ENCODE results near the gene RYR1. TPM values are rescaled to one million over a fixed set of nuclear protein-coding genes. Genes with fewer than 3 reads are reported as not detected.
A peak's percentile ranks its signal among the peaks of the same experiment; 100 is the strongest.
"Not testable (repeated sequence)": the region's sequence is repeated elsewhere in the genome, so short reads cannot be mapped to it uniquely, and the experiment has no call there.

Gene RYR1
- total RNA-seq, 1 donor from 2014 or later = 1.3 TPM

- intact Hi-C loops (cut with DNase I) = loop anchor here (5.0 kb wide), 4 partner anchors 214 to 504 kb away; partner anchors contain the start of genes ECH1 and FAM98C
- DNase-seq (ENCODE audit: low spot score) = peak; percentile 82
These were observed 184.5 kb downstream of the RYR1 start, which contains the start of gene MAP4K1 for GRCh38 chr19:38617764-38618589. TSS of gene MAP4K1 (minus strand) at chr19:38617953. CDS start at chr19:38617895, 58 bp downstream.

GRCh38 chr19:38618590-38619360 lies 185.3 kb downstream of the RYR1 start, which contains the start of gene EIF3K:
TSS of gene EIF3K (plus strand) at chr19:38619188. CDS start at chr19:38619269, 81 bp downstream.
- DNase-seq (ENCODE audit: low spot score) = peak; percentile 99
- intact Hi-C loops (cut with DNase I) = loop anchor here (5.0 kb wide), 4 partner anchors 214 to 504 kb away; partner anchors contain the start of genes ECH1 and FAM98C

GRCh38 chr19:38619361-38620174 lies 186.1 kb downstream of the RYR1 start:
- intact Hi-C loops (cut with DNase I) = loop anchor here (5.0 kb wide), 4 partner anchors 213 to 503 kb away; partner anchors contain the start of genes ECH1 and FAM98C

GRCh38 chr19:38624822-38625221 lies 191.3 kb downstream of the RYR1 start:
- no peak for DNase-seq (ENCODE audit: low spot score)
- intact Hi-C loops (cut with DNase I) = no loop called here

More at GRCh38 chr19:38619361-38620174, 186.1 kb downstream of the RYR1 start:
- DNase-seq (ENCODE audit: low spot score) = no peak

- no peak for DNase-seq (ENCODE audit: low spot score)
- intact Hi-C loops (cut with DNase I) = no loop called here
These were observed 192.9 kb downstream of the RYR1 start for GRCh38 chr19:38626401-38626800.

- no peak for DNase-seq (ENCODE audit: low spot score)
- intact Hi-C loops (cut with DNase I) = no loop called here
These were observed 196.1 kb downstream of the RYR1 start for GRCh38 chr19:38629568-38629967.

GRCh38 chr19:38631301-38631700 lies 197.8 kb downstream of the RYR1 start:
- DNase-seq (ENCODE audit: low spot score); intact Hi-C loops (cut with DNase I): not testable (repeated sequence)

- DNase-seq (ENCODE audit: low spot score); intact Hi-C loops (cut with DNase I): not testable (repeated sequence)
These were observed 198.5 kb downstream of the RYR1 start for GRCh38 chr19:38631811-38632475.

GRCh38 chr19:38632476-38633213 lies 199.2 kb downstream of the RYR1 start:
- no peak for DNase-seq (ENCODE audit: low spot score)
- intact Hi-C loops (cut with DNase I) = no loop called here

GRCh38 chr19:38634757-38635482 lies 201.4 kb downstream of the RYR1 start:
- intact Hi-C loops (cut with DNase I) = loop anchor here (2.0 to 5.0 kb wide), 3 partner anchors 93 to 297 kb away; partner anchors contain the start of genes FAM98C, MRPS12 and SARS2
- DNase-seq (ENCODE audit: low spot score) = peak; percentile 91

- intact Hi-C loops (cut with DNase I) = loop anchor here (2.0 to 5.0 kb wide), 3 partner anchors 93 to 297 kb away; partner anchors contain the start of genes FAM98C, MRPS12 and SARS2
- DNase-seq (ENCODE audit: low spot score) = no peak
These were observed 202.2 kb downstream of the RYR1 start for GRCh38 chr19:38635483-38636399.

Other genes starting within 250 kb of the RYR1 start
- gene DPF1, start 209.5 kb upstream of the RYR1 start, total RNA-seq = 0.51 TPM
- 23.9 TPM for gene PPP1R14A, start 177.3 kb upstream of the RYR1 start, total RNA-seq
- gene SPINT2, start 169.1 kb upstream of the RYR1 start, total RNA-seq = 17.3 TPM
- 2.0 TPM for gene C19orf33, start 129.4 kb upstream of the RYR1 start, total RNA-seq
- gene YIF1B, start 117.7 kb upstream of the RYR1 start, total RNA-seq = 27.6 TPM
- gene KCNK6, start 113.8 kb upstream of the RYR1 start, total RNA-seq = 14.1 TPM
- gene CATSPERG, start 97.9 kb upstream of the RYR1 start, total RNA-seq = 1.5 TPM
- gene PSMD8, start 59.1 kb upstream of the RYR1 start, total RNA-seq = 283 TPM
- gene GGN, start 45.7 kb upstream of the RYR1 start, total RNA-seq = 0.40 TPM
- gene SPRED3, start 45.0 kb upstream of the RYR1 start, total RNA-seq = 2.2 TPM
- 14.2 TPM for gene FAM98C, start 30.6 kb upstream of the RYR1 start, total RNA-seq
- 1.5 TPM for gene RASGRP4, start 7.5 kb upstream of the RYR1 start, total RNA-seq
- 1.5 TPM for gene MAP4K1, start 184.3 kb downstream of the RYR1 start, total RNA-seq
- gene EIF3K, start 185.5 kb downstream of the RYR1 start, total RNA-seq = 483 TPM
- 190 TPM for gene ACTN4, start 214.0 kb downstream of the RYR1 start, total RNA-seq

Data from cardiac septum (tissue), 1 donor.